ENCODE measurements around the gene TRPV3. TPM values are rescaled to one million over a fixed set of nuclear protein-coding genes. Genes with fewer than 3 reads are reported as not detected.
A peak's percentile ranks its signal among the peaks of the same experiment; 100 is the strongest.

The TRPV3 gene
- total RNA-seq, 1 experiment from 2014 or later, result 1.4 TPM

DNA sequence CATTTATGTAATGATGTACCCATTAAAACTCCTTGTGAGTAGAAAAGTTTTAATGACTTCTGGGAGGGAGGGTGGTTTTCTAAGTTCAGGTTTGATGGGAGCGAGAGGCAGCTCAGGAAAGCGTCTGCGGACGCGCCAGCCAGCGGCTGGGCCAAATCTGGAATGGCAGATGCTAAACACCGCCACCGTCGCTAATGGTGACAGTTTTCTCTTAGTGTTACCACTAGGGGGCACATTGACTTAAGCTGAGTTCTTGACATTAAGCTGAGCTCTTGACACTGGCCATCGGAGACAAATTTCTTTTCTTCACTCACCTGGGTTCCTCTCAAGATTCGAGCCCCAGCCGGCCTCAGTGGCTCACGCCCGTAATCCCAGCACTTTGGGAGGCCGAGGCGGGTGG is 44.9 kb upstream of the TRPV3 start:
- ChIA-PET CTCF (interaction anchor here (0.6 to 2.3 kb wide), 10 partner anchors 11 to 160 kb away, joined by 3 to 16 read pairs (median 4); partner anchors contain the start of genes CTNS and SHPK), RAD21 (ENCODE audit: low non-redundant PET in 1 of 2, low total read pairs in 2 of 2, uncharacterized antibody in 2 of 2, unreplicated experiment in 2 of 2) (interaction anchor here in 1 of 2 experiments (0.6 kb wide), 1 partner anchor 64 kb away, joined by 3 read pairs; no protein-coding TSS in a partner anchor), POLR2A (no interaction called here)
- Histone ChIP-seq H3K27ac (ENCODE audit: low read depth, low read length) (no peak overlapping the region), H3K79me2 (ENCODE audit: insufficient read depth, low read length) (no peaks in the 10 kb centered on the region), H3K4me1 (ENCODE audit: control insufficient read depth in 1 of 2, insufficient read depth in 2 of 2, low read length in 2 of 2) (no peaks in the 10 kb centered on the region), H3K9me2 (ENCODE audit: insufficient read depth) (no peaks in the 10 kb centered on the region), H3K27me3 (ENCODE audit: insufficient read depth, low read length) (no peaks in the 10 kb centered on the region), H3K9me3 (ENCODE audit: control insufficient read depth in 1 of 2, insufficient read depth in 1 of 2, low read depth in 1 of 2, low read length in 2 of 2) (no peaks in the 10 kb centered on the region), H3K36me3 (ENCODE audit: control insufficient read depth in 1 of 2, insufficient read depth in 2 of 2, low read length in 2 of 2) (peaks cover 0 to 5% of the 10 kb centered on the region in 2 experiments; a peak in 2 of 4 replicates), H2AFZ (ENCODE audit: low read depth, low read length, poor library complexity, severe bottlenecking) (no peak overlapping the region), H4K20me1 (ENCODE audit: insufficient read depth) (no peaks in the 10 kb centered on the region), H3K4me2 (ENCODE audit: low read length) (no peak overlapping the region), H3K9ac (ENCODE audit: low read length) (no peak overlapping the region), H3K4me3 (replicated peaks in 1 of 2; ENCODE audit: low read depth in 1 of 2, low read length in 2 of 2) (no peak overlapping the region)
- intact Hi-C loops (cut with micrococcal nuclease), result no loop called here
- ATAC-seq (peak; percentile 83), DNase-seq (ENCODE audit: low read depth, low spot score) (peak; percentile 43)
- TF ChIP-seq RAD21 (IDR thresholded peaks at IDR 0.05; ENCODE audit: low read depth) (peak; percentile 51), CTCF (IDR thresholded peaks at IDR 0.05 in 2 of 3, conservative IDR thresholded peaks at IDR 0.05 in 1 of 3; ENCODE audit: borderline replicate concordance in 1 of 3, insufficient read depth in 1 of 3, low read depth in 2 of 3, low read length in 2 of 3) (peak; percentile 37 to 69 (median 67); a peak in 5 of 6 replicates), YY1 (IDR thresholded peaks at IDR 0.05; ENCODE audit: extremely low read depth, insufficient replicate concordance, low read depth, low read length) (peak; percentile 35), POLR2A (IDR thresholded peaks at IDR 0.05; ENCODE audit: borderline replicate concordance, extremely low read depth, insufficient read depth, insufficient read length) (no peak)
- BruUV-seq (replicated peaks), result no TSS peak

DNA sequence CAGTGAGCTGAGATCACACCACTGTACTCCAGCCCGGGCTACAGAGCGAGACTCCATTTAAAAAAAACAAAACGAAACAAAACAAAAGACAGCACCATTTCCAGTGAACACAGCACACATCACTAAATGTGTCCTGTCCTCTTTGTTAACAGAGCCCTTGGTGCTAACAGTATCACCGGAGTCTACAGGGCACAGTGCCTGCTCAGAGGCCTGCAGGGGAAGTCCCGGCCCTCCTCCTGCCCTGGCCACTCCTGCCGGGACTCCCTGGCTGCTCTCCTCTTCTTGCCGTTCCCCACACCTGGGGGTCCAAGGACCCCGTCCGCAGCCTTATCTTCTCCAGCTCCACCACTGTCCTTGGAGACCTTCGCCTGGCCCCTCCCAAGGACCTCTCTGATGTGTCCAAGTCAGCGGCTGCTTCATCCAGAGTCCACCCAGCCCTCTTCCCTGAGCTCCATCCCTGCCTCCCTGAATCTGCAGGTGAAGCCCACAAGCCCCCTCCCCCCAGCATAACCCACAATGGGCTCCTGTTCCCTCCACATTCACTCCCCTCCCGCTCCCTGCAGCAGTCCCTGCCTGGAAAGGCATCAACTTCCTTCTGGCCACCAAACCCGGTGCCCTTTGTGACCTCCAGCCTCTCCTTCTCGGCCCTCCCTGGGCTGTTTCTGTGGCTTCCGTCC is 43.1 kb upstream of the TRPV3 start:
- no peak for ATAC-seq
- no TSS peak for BruUV-seq (replicated peaks)
- intact Hi-C loops (cut with micrococcal nuclease), result no loop called here
- Histone ChIP-seq H3K9me3 (ENCODE audit: control insufficient read depth in 1 of 2, insufficient read depth in 1 of 2, low read depth in 1 of 2, low read length in 2 of 2) (no peaks in the 10 kb centered on the region), H3K4me1 (ENCODE audit: control insufficient read depth in 1 of 2, insufficient read depth in 2 of 2, low read length in 2 of 2) (no peaks in the 10 kb centered on the region), H3K79me2 (ENCODE audit: insufficient read depth, low read length) (no peaks in the 10 kb centered on the region), H3K27me3 (ENCODE audit: insufficient read depth, low read length) (no peaks in the 10 kb centered on the region), H3K4me3 (replicated peaks in 1 of 2; ENCODE audit: low read depth in 1 of 2, low read length in 2 of 2) (no peak overlapping the region), H3K36me3 (ENCODE audit: control insufficient read depth in 1 of 2, insufficient read depth in 2 of 2, low read length in 2 of 2) (no peaks in the 10 kb centered on the region), H3K27ac (ENCODE audit: low read depth, low read length) (no peak overlapping the region), H3K4me2 (ENCODE audit: low read length) (no peak overlapping the region), H2AFZ (ENCODE audit: low read depth, low read length, poor library complexity, severe bottlenecking) (no peak overlapping the region), H3K9me2 (ENCODE audit: insufficient read depth) (no peaks in the 10 kb centered on the region), H4K20me1 (ENCODE audit: insufficient read depth) (no peaks in the 10 kb centered on the region), H3K9ac (ENCODE audit: low read length) (no peak overlapping the region)
- ChIA-PET CTCF (no interaction called here), RAD21 (ENCODE audit: low non-redundant PET in 1 of 2, low total read pairs in 2 of 2, uncharacterized antibody in 2 of 2, unreplicated experiment in 2 of 2) (no interaction called here), POLR2A (interaction anchor here (0.6 kb wide), 1 partner anchor 497 kb away, joined by 3 read pairs; no protein-coding TSS in a partner anchor)
- DNase-seq (ENCODE audit: low read depth, low spot score), result no peak
- no peak for TF ChIP-seq SP1 (IDR thresholded peaks at IDR 0.05; ENCODE audit: low read depth)
- no peak for TF ChIP-seq TCF7L2 (IDR thresholded peaks at IDR 0.05; ENCODE audit: borderline replicate concordance, extremely low read depth, insufficient read depth, insufficient read length)
- TF ChIP-seq EGR1 (IDR thresholded peaks at IDR 0.05; ENCODE audit: low read depth), result no peak
- TF ChIP-seq EZH2phosphoT487 (IDR thresholded peaks at IDR 0.05; ENCODE audit: borderline replicate concordance), result no peak
- TF ChIP-seq FOSL1 (IDR thresholded peaks at IDR 0.05; ENCODE audit: low read depth), result no peak
- no peak for TF ChIP-seq SRF (IDR thresholded peaks at IDR 0.05; ENCODE audit: low read depth)
- no peak for TF ChIP-seq CEBPB (IDR thresholded peaks at IDR 0.05; ENCODE audit: low read depth)
- TF ChIP-seq, protein P1, sequence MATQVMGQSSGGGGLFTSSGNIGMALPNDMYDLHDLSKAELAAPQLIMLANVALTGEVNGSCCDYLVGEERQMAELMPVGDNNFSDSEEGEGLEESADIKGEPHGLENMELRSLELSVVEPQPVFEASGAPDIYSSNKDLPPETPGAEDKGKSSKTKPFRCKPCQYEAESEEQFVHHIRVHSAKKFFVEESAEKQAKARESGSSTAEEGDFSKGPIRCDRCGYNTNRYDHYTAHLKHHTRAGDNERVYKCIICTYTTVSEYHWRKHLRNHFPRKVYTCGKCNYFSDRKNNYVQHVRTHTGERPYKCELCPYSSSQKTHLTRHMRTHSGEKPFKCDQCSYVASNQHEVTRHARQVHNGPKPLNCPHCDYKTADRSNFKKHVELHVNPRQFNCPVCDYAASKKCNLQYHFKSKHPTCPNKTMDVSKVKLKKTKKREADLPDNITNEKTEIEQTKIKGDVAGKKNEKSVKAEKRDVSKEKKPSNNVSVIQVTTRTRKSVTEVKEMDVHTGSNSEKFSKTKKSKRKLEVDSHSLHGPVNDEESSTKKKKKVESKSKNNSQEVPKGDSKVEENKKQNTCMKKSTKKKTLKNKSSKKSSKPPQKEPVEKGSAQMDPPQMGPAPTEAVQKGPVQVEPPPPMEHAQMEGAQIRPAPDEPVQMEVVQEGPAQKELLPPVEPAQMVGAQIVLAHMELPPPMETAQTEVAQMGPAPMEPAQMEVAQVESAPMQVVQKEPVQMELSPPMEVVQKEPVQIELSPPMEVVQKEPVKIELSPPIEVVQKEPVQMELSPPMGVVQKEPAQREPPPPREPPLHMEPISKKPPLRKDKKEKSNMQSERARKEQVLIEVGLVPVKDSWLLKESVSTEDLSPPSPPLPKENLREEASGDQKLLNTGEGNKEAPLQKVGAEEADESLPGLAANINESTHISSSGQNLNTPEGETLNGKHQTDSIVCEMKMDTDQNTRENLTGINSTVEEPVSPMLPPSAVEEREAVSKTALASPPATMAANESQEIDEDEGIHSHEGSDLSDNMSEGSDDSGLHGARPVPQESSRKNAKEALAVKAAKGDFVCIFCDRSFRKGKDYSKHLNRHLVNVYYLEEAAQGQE (IDR thresholded peaks at IDR 0.05; ENCODE audit: low read depth), result no peak
- TF ChIP-seq POLR2A (IDR thresholded peaks at IDR 0.05; ENCODE audit: borderline replicate concordance, extremely low read depth, insufficient read depth, insufficient read length), result no peak
- TF ChIP-seq EZH2 (IDR thresholded peaks at IDR 0.05), result no peak
- no peak for TF ChIP-seq CBX3 (IDR thresholded peaks at IDR 0.05; ENCODE audit: low read depth)
- TF ChIP-seq, protein P2, sequence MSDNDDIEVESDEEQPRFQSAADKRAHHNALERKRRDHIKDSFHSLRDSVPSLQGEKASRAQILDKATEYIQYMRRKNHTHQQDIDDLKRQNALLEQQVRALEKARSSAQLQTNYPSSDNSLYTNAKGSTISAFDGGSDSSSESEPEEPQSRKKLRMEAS (IDR thresholded peaks at IDR 0.05), result no peak

Measured in HCT116 (cell line).